NCI-H1092 (cell line): ENCODE results near the gene FAM187B.
"Not testable (repeated sequence)": the region's sequence is repeated elsewhere in the genome, so short reads cannot be mapped to it uniquely, and the experiment has no call there.

Source experiments
- DNase-seq: peaks from one replicate; lab custom pipeline; 2025; lab: John Stamatoyannopoulos, UW

Gene FAM187B

DNA sequence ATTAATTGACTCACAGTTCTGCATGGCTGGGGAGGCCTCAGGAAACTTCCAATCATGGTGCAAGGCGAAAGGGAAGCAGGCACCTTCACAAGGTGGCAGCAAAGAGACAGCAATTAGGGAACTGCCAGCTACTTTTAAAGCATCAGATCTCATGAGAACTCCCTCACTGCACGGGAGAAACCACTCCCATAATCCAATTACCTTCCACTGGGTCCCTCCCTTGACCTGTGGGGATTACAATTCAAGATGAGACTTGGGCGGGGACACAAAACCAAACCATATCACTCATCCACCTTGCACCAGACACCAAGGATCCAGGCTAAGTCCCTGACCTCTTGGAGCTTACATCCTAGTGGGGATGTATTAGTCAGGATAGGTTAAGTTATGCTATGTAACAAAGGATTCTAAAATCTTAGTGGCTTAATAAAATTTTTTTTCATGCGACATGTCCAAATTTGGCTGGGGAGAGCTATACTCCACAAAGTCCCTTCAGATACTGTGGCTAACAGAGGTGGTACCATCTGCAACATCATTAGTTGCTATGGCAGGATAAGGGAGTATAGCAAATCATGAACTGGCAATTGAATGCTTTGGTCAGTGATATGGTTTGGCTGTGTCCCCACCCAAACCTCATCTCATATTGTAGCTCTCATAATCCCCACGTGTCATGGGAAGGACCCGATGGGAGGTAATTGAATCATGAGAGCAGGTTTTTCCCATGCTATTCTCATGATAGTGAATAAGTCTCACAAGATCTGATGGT lies 8.3 kb upstream of the FAM187B start:
- DNase-seq, result no peak

DNA sequence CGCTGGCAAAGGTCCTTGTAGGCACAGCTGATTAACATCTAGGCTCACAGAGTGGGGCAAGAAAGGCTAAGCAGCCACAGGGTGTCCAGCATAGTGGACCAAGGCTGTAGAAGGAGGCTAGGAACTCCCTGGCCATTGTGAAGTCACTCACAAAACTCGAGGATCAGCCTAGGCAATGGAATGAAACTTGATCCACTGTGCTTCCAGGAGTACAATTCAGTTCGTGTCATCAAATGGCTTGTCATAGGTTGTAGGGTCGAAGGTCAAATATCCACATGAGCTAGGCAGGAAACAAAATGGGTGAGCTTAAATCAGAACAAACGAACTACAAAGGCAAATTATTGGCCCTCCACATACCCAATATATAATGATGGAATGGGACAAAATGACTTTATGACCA lies 4.4 kb upstream of the FAM187B start:
- no peak for DNase-seq

DNA sequence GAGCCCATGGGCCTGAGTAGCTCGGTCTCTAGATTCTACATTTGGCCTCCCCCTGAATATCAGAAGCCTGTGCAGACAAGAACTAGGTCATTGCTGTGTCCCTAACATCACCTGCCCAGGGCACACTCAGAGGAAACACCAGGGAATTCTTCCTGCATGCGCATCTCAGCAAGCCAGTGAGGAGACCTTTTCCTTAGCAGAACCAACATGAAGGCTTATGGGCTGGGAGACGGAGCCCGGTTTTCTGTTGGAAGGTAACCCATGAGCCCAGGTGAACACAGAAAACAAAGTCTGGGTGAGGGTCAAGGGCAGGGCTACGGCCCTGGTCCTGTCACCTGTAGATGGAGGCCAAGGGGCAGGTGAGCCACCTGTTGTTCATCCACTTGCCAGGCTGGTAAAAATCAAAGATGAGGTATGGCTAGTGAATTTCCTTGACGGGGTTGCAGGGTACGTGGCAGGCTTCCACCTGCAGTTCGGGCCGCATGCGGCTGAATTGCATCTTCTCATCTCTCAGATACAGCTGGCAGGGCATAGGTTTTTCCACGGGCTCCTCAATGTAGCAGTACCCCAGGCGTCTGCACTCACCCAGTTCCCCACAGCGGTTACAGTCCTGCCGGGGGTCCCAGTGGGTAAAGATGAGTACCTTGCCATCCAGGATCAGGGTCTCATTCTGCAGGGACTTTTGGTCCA lies 3.6 kb upstream of the FAM187B start:
- no peak for DNase-seq

DNA sequence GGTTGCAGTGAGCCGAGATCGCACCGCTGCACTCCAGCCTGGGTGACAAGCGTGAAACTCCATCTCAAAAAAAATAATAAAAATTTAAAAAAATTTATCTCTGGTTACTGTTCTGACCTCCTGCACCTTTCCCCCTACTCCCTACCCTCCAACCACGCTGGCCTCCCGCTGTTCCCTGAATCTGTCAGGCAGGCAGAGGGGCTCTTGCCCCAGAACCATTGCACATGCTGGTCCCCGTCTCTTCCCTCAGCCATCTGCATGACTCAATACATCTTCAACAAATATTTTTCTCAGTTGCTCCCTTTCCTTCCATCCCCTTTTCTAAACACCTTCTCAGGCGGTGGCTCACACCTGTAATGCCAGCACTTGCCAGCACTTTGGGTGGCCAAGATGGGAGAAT lies 1.1 kb upstream of the FAM187B start:
- no peak for DNase-seq

DNA sequence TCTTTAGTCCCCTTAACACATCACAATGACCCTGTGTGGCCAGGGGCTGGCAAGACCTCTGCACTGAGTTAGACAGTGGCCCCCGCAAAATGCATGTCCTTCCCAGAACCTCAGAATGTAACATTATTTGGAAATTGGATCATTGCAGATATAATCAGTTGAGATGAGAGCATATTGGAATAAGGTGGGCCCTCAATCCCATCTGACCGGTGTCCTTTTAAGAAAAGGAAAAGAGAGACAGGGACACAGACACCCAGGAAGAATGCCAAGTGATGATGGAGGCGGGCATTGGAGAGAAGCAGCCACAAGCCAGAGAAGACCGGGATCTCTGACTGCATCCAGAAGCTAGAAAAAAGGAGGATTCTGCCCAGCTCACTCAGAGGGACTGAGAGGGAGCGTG lies 1.8 kb downstream of the FAM187B start:
- DNase-seq, result no peak

DNA sequence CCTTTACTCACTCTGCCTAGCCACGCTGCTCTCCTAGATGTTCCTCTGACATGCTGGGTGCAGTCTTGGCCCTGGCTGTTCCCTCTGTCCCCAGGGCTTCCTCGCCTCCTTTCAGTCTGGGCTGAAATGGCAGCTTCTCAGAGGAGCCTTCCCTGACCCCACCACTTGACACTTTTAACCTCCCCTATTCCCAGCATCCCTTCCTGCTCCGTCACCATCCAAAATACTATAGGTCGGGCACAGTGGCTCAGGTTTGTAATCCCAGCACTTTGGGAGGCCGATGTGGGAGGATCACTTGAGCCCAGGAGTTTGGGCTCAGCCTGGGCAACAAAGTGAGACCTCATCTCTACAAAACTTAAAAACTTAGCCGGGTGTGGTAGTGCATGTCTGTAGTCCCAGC lies 2.6 kb downstream of the FAM187B start:
- no peak for DNase-seq

DNA sequence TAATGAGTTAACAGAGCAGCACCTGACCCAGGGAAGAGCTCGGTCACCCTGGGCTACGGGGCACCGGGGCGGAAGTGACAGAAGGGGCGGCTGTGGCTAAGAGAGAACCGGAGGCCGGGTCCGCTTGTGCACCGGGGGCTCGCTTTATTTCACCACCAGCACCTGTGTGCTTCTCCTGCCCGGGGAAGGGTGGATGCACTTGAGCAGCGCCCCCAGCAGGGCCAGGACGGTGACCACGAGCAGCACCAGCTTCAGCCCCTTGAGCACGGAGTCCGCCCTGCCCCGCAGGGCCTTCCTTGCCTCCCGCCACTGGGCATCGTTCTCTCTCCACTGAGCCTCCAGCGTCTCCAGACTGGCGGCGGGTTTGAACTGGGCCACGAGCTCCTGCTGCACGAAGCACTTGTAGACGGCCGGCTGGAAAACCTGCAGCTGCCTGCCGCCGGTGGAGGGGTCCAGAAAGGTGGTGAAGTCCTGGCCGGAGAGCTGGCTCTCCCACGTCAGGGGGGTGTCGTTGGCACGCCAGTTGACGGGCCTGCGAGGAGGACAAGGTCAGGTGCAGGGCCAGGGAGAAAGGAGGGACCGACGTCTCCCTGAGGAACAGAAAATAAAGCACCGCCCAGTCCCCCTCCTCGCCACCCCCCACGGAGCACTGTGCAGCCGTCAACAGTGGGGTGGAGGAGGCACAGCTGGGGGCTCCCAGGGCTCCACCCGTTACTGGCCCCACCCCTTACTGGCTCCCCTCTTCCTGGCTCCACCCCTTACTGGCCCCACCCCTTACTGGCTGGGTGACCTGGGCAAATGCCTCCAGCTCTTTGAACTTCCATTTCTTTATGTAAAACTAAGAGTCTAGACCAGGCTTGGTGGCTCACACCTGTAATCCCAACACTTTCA lies 3.6 kb downstream of the FAM187B start:
- no peak for DNase-seq

DNA sequence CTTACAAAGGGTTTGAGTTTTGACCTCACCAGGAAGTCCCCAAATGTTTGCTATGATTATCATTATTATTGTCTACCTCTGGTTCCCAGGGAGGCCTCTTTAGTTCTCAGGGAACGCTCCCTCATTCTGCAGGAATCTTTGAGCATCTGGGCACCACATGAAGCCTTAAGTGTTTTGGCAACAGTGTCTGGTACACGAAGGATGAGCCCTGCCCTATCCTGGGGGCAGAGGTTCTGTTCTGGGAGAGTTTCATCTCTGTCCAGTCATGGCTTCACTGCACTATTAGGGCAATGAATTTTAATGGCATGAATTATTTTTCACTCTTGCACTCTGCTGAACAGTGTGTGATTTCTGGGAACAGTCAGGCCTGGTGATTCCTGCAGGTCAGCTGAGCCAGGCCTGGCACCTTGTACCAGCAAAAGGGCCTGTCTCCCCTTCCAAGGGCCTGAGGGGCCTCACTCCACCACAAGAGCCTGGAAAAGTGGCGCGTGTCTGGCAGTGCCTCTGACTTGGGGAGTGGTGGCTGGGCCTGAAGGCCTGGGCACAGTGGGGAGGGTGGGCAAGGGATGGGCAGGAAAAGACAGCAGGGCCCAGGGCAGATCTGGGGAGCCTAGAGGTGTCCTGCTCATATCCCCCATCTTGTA lies 4.6 kb downstream of the FAM187B start:
- no peak for DNase-seq

DNA sequence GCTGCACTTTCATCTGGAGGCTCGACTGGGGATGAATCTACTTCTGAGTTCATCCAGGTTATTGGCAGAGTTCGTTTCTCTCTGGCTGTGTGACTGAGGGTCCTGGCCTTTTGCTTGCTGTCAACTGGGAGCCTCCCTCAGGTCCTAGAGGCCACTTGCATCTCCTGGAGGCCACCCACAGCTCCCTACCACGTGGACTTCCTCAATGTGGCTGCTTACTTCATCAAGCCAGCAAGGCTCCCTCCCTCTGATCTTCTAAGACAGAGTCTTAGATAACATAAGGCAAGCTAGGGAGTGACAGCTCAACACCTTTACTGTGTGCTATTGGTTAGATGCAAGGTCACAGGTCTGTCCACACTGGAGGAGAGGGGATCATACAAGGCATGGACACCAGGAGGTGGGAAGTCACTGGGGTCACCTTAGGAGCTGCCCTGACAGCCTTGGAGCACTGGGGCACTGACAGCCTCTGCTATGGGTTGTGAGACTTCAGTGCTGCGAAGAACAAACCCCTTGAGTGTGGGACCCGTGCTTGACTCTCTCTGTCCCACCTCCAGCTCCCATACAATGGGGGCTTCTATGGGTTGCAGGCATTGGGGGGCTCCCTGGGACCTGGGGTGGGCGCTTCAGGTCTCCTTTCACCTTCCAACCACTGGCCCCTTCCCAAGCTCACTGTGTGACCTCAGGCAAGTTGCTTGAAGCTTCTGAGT lies 5.3 kb downstream of the FAM187B start:
- no peak for DNase-seq

DNA sequence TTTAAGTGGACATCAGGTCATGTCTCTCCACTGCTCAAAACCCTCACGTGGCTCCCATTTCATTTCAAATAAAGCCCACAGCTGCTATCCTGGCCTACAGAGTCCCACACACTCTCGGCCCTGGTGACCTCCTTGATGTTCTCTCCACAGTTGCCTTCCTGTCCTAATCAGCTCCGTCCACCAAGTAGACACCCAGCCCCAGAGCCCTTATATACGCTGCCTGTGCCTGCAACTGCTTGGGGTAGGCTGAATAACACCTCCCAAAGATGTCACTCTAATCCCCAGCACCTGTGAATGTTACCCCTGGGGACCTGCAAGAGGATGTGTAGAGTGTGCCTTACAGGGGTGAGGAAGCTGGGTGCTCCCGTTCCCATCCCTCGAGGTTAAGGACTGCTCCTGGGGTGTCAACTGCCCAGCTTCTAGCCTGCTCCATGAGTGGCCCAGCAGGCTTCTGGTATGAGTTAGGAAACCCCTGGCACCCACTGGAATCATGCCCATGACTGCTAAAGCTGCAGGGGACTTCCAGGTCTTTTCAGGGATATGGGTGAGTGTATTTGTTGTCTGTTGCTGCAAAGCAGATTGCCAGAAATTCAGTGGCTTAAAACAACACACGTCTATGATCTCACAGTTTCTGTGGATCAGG lies 6.0 kb downstream of the FAM187B start:
- no peak for DNase-seq

DNA sequence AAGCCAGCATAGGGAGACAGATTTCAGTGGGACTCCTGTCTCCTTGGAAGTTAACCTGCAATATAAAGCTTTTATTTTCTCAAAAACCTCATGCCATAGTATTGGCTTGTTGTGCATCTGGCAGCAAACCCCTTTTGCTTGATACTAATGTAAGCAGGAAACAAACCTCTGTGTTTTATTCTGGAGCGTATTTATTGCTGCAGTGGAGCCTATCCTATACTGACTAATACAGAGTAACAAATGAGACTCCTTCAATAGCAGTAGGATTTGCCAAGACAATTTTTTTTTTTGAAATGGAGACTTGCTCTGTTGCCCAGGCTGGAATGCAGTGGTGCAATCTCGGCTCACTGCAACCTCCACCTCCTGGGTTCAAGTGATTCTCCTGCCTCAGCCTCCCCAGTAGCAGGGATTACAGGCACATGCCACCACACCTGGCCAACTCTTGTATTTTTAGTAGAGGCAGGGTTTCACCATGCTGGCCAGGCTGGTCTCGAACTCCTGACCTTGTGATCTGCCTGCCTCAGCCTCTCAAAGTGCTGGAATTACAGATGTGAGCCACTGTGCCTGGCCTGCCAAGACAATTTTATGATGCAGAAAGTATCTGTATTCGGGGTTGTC lies 7.5 kb downstream of the FAM187B start:
- not testable (repeated sequence) for DNase-seq

DNA sequence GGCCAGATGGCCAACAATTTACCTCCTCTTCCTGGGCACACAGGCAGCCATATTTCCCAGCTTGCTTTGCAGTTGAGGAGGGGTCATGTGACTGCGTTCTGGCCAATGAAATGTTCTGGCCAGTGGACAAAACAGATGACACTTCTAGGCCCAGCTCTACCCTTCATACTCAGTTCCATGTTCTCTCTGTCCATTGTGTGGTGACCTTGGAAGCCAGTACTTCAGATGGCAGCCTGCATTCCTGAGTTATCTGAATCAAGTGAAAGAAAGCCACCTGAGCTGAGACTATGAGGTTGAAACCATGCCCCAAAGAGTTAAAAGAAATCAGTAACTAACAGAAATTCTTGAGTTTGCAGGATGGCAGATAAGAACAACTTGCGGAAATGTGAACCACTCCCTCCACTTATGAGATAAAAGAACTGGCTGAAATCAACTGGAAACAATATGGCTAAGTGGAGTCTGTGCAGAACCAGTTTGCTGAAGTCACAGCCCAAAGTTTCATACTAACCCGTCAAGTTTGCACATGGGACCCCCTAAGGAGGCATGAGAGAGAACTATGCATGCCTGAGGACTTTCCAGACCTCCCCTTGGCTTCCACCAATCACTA lies 8.1 kb downstream of the FAM187B start:
- DNase-seq, result no peak

DNA sequence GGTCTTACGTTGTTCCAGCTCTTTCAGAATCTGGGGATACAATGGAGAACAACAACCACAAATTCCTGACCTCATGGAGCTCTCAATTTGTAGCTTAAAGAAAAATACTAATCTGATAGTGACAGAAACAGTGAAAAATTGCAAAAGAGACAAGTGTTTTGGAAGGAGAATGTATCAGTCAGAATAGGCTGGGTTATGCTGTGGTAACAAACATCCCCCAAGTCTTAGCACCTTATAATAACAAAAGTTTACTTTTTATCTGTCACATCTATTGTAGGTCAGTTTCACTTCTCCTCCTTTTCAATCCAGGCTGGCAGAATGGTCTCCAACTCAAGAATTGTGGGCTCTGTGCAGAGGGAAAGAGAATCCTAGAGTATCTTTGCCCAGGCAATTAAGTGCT lies 9.5 kb downstream of the FAM187B start:
- no peak for DNase-seq

DNA sequence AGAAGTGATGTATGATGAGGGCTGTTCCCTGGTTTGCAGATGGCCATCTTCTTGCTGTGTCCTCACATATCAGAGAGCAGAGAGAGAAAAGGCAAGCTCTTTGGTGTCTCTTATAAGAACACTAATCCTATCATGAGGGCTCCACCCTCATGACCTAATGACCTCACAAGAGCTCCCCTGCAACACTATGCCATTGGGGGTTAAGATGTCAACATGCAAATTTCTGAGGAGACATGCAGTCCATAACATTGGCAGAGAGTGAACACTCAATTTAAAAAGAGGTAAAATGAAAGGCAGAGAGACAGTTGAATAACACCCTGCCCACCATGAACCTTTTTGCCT lies 10.9 kb downstream of the FAM187B start:
- no peak for DNase-seq

DNA sequence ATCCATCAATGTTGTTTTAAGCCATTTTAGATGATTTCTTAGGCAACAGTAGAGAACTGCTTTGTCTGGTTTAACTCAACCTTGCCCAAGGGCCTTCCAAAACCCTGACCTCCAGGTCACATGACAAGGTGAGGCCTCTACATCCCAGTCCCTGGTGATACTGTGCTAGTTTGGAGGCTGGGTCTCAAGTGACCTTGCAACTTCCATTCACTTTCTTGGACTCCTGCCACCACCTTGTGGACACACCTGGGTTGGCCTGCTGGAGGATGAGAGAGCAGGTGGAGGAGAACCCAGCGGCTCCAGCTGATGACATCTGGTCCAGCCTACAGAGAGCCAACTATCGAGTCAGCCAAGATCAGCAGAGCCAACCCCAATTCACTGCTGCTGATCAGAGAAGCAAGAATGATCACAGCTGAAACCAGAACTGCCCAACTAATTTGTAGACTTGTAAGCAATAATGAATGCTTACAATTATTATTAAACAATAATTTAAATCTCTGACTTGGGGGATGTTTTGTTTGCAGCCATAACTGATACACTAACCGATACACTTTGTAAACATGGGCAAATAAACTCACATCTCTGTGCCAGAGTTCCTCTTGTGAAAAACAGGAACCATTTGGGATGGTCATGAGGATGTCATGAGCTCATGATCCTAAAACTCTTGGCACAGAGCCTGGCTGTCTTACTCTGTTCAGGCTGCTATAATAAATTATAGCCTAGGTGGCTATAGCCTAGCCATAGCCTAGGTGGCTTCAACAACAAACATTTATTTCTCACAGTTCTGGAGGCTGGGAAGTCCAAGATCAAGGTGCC lies 11.5 kb downstream of the FAM187B start:
- DNase-seq, result no peak

DNA sequence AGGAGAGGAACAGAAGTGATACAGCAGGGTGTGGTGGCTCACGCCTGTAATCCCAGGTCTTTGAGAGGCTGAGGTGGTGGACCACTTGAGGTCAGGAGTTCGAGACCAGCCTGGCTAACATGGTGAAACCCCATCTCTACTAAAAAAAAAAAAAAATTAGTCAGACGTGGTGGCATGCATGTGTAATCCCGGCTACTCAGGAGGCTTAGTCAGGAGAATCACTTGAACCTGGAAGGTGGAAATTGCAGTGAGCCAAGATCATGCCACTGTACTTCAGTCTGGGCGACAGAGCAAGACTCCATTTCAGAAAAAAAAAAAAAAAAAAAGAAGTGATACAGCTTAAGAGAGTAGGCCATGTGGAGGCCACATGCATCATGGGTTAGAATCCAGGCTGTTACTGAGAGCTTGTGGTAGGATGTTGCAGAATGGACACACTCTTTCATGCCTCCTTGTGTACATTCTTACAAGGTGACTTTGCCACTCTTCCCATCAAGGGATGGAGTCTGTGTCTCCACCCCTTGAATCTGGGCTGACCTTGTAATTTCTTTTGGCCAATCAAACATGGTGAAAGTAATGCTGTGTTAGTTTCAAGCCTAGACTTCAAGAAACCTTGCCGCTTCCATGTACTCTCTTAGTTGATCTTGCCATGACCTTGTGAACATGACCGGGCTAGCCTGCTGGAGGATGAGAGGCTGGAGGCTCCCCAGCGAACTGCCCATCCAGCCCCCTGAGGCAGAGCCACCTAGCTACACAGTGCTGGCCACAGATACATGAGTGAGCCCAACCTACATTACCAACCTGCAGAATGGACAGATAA lies 12.3 kb downstream of the FAM187B start:
- no peak for DNase-seq

DNA sequence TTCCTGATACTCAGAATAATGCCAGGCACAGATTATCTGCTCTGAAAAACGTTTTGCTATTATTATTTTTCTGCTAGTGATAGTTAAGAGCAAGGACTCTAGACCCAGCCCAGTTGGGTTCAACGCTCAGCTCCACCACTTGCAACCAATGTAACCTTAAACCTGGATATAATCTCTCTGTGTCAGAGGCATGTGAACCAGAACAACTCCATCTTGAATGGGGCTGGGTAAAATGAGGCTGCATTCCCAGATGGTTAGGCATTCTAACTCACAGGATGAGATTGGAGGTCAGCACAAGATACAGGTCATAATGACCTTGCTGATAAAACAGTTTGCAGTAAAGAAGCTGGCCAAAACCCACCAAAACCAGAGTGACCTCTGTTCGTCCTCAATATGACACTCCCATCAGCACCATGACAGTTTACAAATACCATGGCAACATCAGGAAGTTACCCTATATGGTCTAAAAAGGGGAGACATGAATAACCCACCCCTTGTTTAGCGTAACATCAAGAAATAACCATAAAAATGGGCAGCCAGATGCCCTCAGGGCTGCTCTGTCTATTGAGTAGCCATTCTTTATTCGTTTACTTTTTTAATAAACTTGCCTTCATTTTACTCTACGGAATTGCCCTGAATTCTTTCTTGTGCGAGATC lies 13.6 kb downstream of the FAM187B start:
- DNase-seq, result no peak
